ENCODE results near the gene MTMR12.

DNA sequence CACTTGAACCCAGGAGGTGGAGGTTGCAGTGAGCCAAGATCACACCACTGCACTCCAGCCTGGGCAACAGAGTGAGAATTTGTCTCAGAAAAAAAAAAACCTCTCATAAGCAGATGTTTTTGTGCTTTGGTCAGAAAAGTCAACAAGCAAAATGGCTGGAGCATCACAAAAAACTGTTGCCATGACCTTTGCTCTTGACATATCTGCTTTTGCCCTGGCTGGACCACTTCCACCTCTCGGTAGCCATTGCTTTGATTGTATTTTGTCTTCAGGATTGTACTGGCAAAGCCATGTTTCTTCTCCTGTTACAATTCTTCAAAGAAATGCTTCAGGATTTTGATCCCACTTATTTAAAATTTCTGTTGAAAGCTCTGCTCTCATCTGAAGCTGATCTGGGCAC is 67.0 kb downstream of the MTMR12 start:
- TF ChIP-seq POLR2A (IDR thresholded peaks at IDR 0.05): no peak
- TF ChIP-seq, protein P1, sequence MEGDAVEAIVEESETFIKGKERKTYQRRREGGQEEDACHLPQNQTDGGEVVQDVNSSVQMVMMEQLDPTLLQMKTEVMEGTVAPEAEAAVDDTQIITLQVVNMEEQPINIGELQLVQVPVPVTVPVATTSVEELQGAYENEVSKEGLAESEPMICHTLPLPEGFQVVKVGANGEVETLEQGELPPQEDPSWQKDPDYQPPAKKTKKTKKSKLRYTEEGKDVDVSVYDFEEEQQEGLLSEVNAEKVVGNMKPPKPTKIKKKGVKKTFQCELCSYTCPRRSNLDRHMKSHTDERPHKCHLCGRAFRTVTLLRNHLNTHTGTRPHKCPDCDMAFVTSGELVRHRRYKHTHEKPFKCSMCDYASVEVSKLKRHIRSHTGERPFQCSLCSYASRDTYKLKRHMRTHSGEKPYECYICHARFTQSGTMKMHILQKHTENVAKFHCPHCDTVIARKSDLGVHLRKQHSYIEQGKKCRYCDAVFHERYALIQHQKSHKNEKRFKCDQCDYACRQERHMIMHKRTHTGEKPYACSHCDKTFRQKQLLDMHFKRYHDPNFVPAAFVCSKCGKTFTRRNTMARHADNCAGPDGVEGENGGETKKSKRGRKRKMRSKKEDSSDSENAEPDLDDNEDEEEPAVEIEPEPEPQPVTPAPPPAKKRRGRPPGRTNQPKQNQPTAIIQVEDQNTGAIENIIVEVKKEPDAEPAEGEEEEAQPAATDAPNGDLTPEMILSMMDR (IDR thresholded peaks at IDR 0.05 in 8 of 11, conservative IDR thresholded peaks at IDR 0.05 in 3 of 11): no peak
